ENCODE results near the gene POU2AF1. TPM values are rescaled to one million over a fixed set of nuclear protein-coding genes. Genes with fewer than 3 reads are reported as not detected.

Gene POU2AF1
- polyA plus RNA-seq, 1 donor (not counting 4 experiments of a cell fraction or from before 2014, with no cell fraction given) = not detected

DNA sequence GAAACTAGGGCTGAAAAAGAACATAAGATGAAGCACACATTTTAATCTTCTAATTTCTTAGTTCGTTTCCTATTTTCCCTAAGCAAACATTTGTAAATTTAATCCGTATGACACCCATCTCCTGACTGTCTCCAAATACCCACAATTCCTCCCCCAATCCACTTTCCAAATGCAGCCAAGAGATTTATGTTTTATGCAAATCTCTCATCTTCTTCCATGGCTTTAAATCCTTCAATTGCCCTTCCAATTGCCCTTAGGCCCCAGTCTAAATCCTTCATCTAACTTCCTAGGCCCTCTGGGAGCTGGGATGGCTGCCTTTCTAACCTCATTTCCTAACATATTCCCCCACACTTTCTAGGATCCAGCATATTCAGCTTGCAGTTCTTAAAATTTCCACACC lies 18.0 kb upstream of the POU2AF1 start:
- Histone ChIP-seq H3K27ac (ENCODE audit: control insufficient read depth, insufficient read depth, low read length) (no peak overlapping the region), H2AFZ (ENCODE audit: control insufficient read depth, low read length) (no peak overlapping the region), H3K36me3 (ENCODE audit: control insufficient read depth in 2 of 2, extremely low read depth in 1 of 2, insufficient read depth in 2 of 2, low read length in 2 of 2) (no peaks in the 10 kb centered on the region), H3K4me2 (ENCODE audit: control insufficient read depth, extremely low read depth, insufficient read depth, low read depth, low read length) (no peak overlapping the region), H3K9me1 (ENCODE audit: control insufficient read depth, extremely low read depth, insufficient read depth, low read length) (no peaks in the 10 kb centered on the region), H3K9ac (ENCODE audit: control insufficient read depth, extremely low read depth, insufficient read depth, low read length) (no peak overlapping the region), H4K20me1 (ENCODE audit: control insufficient read depth, extremely low read depth, insufficient read depth, low read length) (no peaks in the 10 kb centered on the region), H3K79me2 (ENCODE audit: control insufficient read depth, insufficient read depth, low read length) (no peaks in the 10 kb centered on the region), H3K9me3 (ENCODE audit: control insufficient read depth, low read depth, low read length) (no peaks in the 10 kb centered on the region), H3K27me3 (ENCODE audit: control insufficient read depth, extremely low read depth, insufficient read depth, low read length) (peaks cover 3% of the 10 kb centered on the region), H3K4me3 (ENCODE audit: control insufficient read depth in 2 of 3, extremely low read depth in 1 of 3, insufficient read depth in 2 of 3, low read depth in 1 of 3, low read length in 3 of 3) (no peak overlapping the region), H3K4me1 (ENCODE audit: control insufficient read depth, extremely low read depth, insufficient read depth, low read length) (no peaks in the 10 kb centered on the region)
- FAIRE-seq = no peak
- TF ChIP-seq, protein P1, sequence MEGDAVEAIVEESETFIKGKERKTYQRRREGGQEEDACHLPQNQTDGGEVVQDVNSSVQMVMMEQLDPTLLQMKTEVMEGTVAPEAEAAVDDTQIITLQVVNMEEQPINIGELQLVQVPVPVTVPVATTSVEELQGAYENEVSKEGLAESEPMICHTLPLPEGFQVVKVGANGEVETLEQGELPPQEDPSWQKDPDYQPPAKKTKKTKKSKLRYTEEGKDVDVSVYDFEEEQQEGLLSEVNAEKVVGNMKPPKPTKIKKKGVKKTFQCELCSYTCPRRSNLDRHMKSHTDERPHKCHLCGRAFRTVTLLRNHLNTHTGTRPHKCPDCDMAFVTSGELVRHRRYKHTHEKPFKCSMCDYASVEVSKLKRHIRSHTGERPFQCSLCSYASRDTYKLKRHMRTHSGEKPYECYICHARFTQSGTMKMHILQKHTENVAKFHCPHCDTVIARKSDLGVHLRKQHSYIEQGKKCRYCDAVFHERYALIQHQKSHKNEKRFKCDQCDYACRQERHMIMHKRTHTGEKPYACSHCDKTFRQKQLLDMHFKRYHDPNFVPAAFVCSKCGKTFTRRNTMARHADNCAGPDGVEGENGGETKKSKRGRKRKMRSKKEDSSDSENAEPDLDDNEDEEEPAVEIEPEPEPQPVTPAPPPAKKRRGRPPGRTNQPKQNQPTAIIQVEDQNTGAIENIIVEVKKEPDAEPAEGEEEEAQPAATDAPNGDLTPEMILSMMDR (optimal IDR thresholded peaks at IDR 0.05 in 1 of 3, IDR thresholded peaks at IDR 0.05 in 1 of 3, conservative IDR thresholded peaks at IDR 0.05 in 1 of 3; ENCODE audit: extremely low read depth in 1 of 3, insufficient read depth in 2 of 3, low read length in 3 of 3) = no peak
- TF ChIP-seq EZH2 (IDR thresholded peaks at IDR 0.05; ENCODE audit: low read length) = no peak
- no peak for DNase-seq (ENCODE audit: low read depth, low spot score)
- dilution Hi-C loops (cut with MboI; ENCODE audit: extremely low pct_ligation_motif_present, low sequenced_read_pairs) = no loop called here

DNA sequence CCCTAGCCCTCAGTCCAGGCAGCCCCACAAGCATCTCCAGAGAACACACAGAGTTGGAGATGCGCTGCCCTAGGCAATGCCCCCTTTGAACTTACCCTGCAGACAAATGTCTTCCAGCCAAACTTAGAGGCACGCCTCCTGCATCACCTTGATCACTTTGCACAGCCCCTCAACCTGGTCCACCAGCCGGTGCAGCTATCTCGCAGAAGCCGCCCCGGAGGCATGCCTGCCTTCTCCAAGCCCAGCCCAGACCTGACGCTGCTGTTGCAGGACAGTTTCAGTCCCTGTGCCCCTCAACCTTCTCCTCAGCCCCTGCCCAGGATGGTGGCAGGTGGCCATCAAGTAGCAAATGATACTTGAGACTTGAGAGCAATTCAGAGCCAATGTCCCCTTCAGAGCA lies 16.7 kb upstream of the POU2AF1 start:
- TF ChIP-seq, protein P1 (optimal IDR thresholded peaks at IDR 0.05 in 1 of 3, IDR thresholded peaks at IDR 0.05 in 1 of 3, conservative IDR thresholded peaks at IDR 0.05 in 1 of 3; ENCODE audit: extremely low read depth in 1 of 3, insufficient read depth in 2 of 3, low read length in 3 of 3) = no peak
- TF ChIP-seq EZH2 (IDR thresholded peaks at IDR 0.05; ENCODE audit: low read length) = no peak

More for the DNA sequence above, 16.7 kb upstream of the POU2AF1 start:
- Histone ChIP-seq H3K79me2 (ENCODE audit: control insufficient read depth, insufficient read depth, low read length) (no peaks in the 10 kb centered on the region), H3K9ac (ENCODE audit: control insufficient read depth, extremely low read depth, insufficient read depth, low read length) (no peak overlapping the region), H3K27ac (ENCODE audit: control insufficient read depth, insufficient read depth, low read length) (no peak overlapping the region), H2AFZ (ENCODE audit: control insufficient read depth, low read length) (no peak overlapping the region), H3K9me3 (ENCODE audit: control insufficient read depth, low read depth, low read length) (no peaks in the 10 kb centered on the region), H3K9me1 (ENCODE audit: control insufficient read depth, extremely low read depth, insufficient read depth, low read length) (no peaks in the 10 kb centered on the region), H3K27me3 (ENCODE audit: control insufficient read depth, extremely low read depth, insufficient read depth, low read length) (peaks cover 3% of the 10 kb centered on the region), H3K4me1 (ENCODE audit: control insufficient read depth, extremely low read depth, insufficient read depth, low read length) (no peaks in the 10 kb centered on the region), H3K4me2 (ENCODE audit: control insufficient read depth, extremely low read depth, insufficient read depth, low read depth, low read length) (no peak overlapping the region), H3K4me3 (ENCODE audit: control insufficient read depth in 2 of 3, extremely low read depth in 1 of 3, insufficient read depth in 2 of 3, low read depth in 1 of 3, low read length in 3 of 3) (no peak overlapping the region), H3K36me3 (ENCODE audit: control insufficient read depth in 2 of 2, extremely low read depth in 1 of 2, insufficient read depth in 2 of 2, low read length in 2 of 2) (no peaks in the 10 kb centered on the region), H4K20me1 (ENCODE audit: control insufficient read depth, extremely low read depth, insufficient read depth, low read length) (no peaks in the 10 kb centered on the region)
- no peak for FAIRE-seq
- dilution Hi-C loops (cut with MboI; ENCODE audit: extremely low pct_ligation_motif_present, low sequenced_read_pairs) = no loop called here
- DNase-seq (ENCODE audit: low read depth, low spot score) = no peak

Measured in keratinocyte (primary cell).